Right lobe of liver (tissue), 6 donors: ENCODE results near the gene ZFP36L1. TPM values are rescaled to one million over a fixed set of nuclear protein-coding genes. Genes with fewer than 3 reads are reported as not detected.

ENCODE experiments used
- ATAC-seq, 4 donors: fragments of 200-7000 bp; cut with Tn5 transposase; one replicate each; pipeline ENCODE4 v1.9.1; 2020; ENCODE audit warnings: mild to moderate bottlenecking in 4 of 4, moderate library complexity in 4 of 4
- DNase-seq, 3 donors: peaks; one replicate each; pipeline ENCODE4 v3.0.0-alpha.2; 2020
- H3K27ac ChIP-seq, 3 donors: fragments of 200-600 bp; one replicate each; pipeline ENCODE4 v1.8.0; 2022
- H3K27me3 ChIP-seq, 2 donors: fragments of 200-600 bp; one replicate each; pipeline ENCODE4 v1.8.0; 2022
- H3K36me3 ChIP-seq, 4 donors: fragments of 200-600 bp; sonication (generic) in 1 of 4; one replicate each; pipeline versions ENCODE4 v1.5.1 to v1.8.0; 2017 to 2022; ENCODE audit warnings: control low read depth in 1 of 4
- H3K4me1 ChIP-seq, 4 donors: fragments of 200-600 bp; sonication (generic) in 1 of 4; one replicate each; pipeline versions ENCODE4 v1.5.1 to v1.8.0; 2017 to 2022; ENCODE audit warnings: control low read depth in 1 of 4
- H3K4me3 ChIP-seq, 3 donors: fragments of 200-600 bp; one replicate each; pipeline ENCODE4 v1.8.0; 2022
- H3K9me3 ChIP-seq, 4 donors: fragments of 200-600 bp; sonication (generic) in 1 of 4; one replicate each; pipeline versions ENCODE4 v1.5.1 to v1.8.0; 2017 to 2022; ENCODE audit warnings: control low read depth in 1 of 4
- CTCF ChIP-seq, 4 donors: fragments of 200-600 bp in 3 of 4; fragments of 450-650 bp in 1 of 4; IDR thresholded peaks; one replicate each; pipeline versions ENCODE4 v1.5.1 to v1.8.0; 2016 to 2022; ENCODE audit warnings: antibody characterized with exemption in 4 of 4, mild to moderate bottlenecking in 2 of 4
- POLR2A ChIP-seq: fragments of 450-650 bp; IDR thresholded peaks from one replicate; pipeline ENCODE4 v1.6.1; 2017; ENCODE audit warnings: antibody characterized with exemption, mild to moderate bottlenecking
- WGBS: methylation state at CpG from one replicate; pipeline ENCODE4 v1.1.6; 2018; ENCODE audit warnings: low coverage, low lambda C conversion rate; ENCODE audit not compliant: insufficient coverage; ENCODE audit errors: missing lambda C conversion rate; 5-methylcytosine and 5-hydroxymethylcytosine counted together
- intact Hi-C, 2 donors: fragments of 100-400 bp; cut with DNase I; formaldehyde crosslinking; loops; one replicate each; pipeline versions ENCODE4 v1.11.2 to v1.14.1; 2022
- total RNA-seq, 6 experiments: library from RNA; depleted of rRNA in 2 of 6; stranded (reverse); fragments of >200 nt in 2 of 6; fragmentation: NEBNext Ultra II Directional in 3 of 6; extraction: Animal tissue kit (Norgen Biotek cat#: 25700) in 3 of 6; gene quantifications; one replicate each; pipeline versions ENCODE4 v1.1.0 to v1.2.4, GENCODE V29; 2016 to 2023
- donor health status: DM: no; HTN: yes; CAD: no.
- donor health status: DM: no; HTN: no; CAD: no.
- donor health status: DM: no; HTN: no; CAD: no.
- donor health status: DM: no; HTN: yes; CAD: no.
- donor health status: DM: no; HTN: yes; CAD: no.

Gene ZFP36L1
- total RNA-seq, 6 experiments from 2014 or later: 109 to 298 (median 218) TPM

- Histone ChIP-seq H3K9me3 (no peaks in the 10 kb centered on the region), H3K36me3 (no peaks in the 10 kb centered on the region), H3K27me3 (no peaks in the 10 kb centered on the region), H3K27ac (no peak overlapping the region), H3K4me1 (no peaks in the 10 kb centered on the region), H3K4me3 (no peak overlapping the region)
- TF ChIP-seq CTCF (IDR thresholded peaks at IDR 0.05) (no peak), POLR2A (no peak)
- DNase-seq (no peak), ATAC-seq (no peak)
- 94% methylated on average over 9 of the region's 10 CpGs for WGBS
- intact Hi-C loops: no loop called here
Observed at GRCh38 chr14:68748260-68748659, 44.6 kb downstream of the ZFP36L1 start.

GRCh38 chr14:68747393-68747792 is 45.5 kb downstream of the ZFP36L1 start:
- WGBS: 100% methylated on average over 3 of the region's 5 CpGs
- intact Hi-C loops: no loop called here
- no peak overlapping the region for H3K4me3 ChIP-seq
- H3K27ac ChIP-seq: no peak overlapping the region
- H3K9me3 ChIP-seq: no peaks in the 10 kb centered on the region
- no peaks in the 10 kb centered on the region for H3K4me1 ChIP-seq
- TF ChIP-seq CTCF (IDR thresholded peaks at IDR 0.05): no peak
- TF ChIP-seq POLR2A: no peak
- no peak for ATAC-seq
- DNase-seq: no peak
- no peaks in the 10 kb centered on the region for H3K36me3 ChIP-seq
- H3K27me3 ChIP-seq: no peaks in the 10 kb centered on the region

- no peaks in the 10 kb centered on the region for H3K36me3 ChIP-seq
- ATAC-seq: no peak
- TF ChIP-seq POLR2A: no peak
- no peak for TF ChIP-seq CTCF (IDR thresholded peaks at IDR 0.05)
- WGBS: 74% methylated on average over 11 of the region's 12 CpGs
- H3K27ac ChIP-seq: no peak overlapping the region
- intact Hi-C loops: no loop called here
- H3K4me3 ChIP-seq: no peak overlapping the region
- no peaks in the 10 kb centered on the region for H3K27me3 ChIP-seq
- no peak for DNase-seq
- H3K9me3 ChIP-seq: no peaks in the 10 kb centered on the region
- no peaks in the 10 kb centered on the region for H3K4me1 ChIP-seq
Observed at GRCh38 chr14:68744613-68745012, 48.3 kb downstream of the ZFP36L1 start.

- ATAC-seq (peak; percentile 36 to 72 (median 54)), DNase-seq (no peak)
- Histone ChIP-seq H3K4me3 (no peak overlapping the region), H3K36me3 (no peaks in the 10 kb centered on the region), H3K4me1 (no peaks in the 10 kb centered on the region), H3K27me3 (no peaks in the 10 kb centered on the region), H3K27ac (no peak overlapping the region), H3K9me3 (no peaks in the 10 kb centered on the region)
- intact Hi-C loops: no loop called here
- no peak for TF ChIP-seq CTCF (IDR thresholded peaks at IDR 0.05)
- no peak for TF ChIP-seq POLR2A
- 70% methylated on average over 4 of the region's 6 CpGs for WGBS
Observed at GRCh38 chr14:68741839-68742470, 50.9 kb downstream of the ZFP36L1 start.

- no peaks in the 10 kb centered on the region for H3K4me1 ChIP-seq
- intact Hi-C loops: no loop called here
Observed at GRCh38 chr14:68741477-68741791, 51.4 kb downstream of the ZFP36L1 start.

More at GRCh38 chr14:68741477-68741791, 51.4 kb downstream of the ZFP36L1 start:
- Histone ChIP-seq H3K36me3 (no peaks in the 10 kb centered on the region), H3K4me3 (no peak overlapping the region), H3K9me3 (no peaks in the 10 kb centered on the region), H3K27me3 (no peaks in the 10 kb centered on the region), H3K27ac (no peak overlapping the region)
- no peak for DNase-seq
- TF ChIP-seq CTCF (IDR thresholded peaks at IDR 0.05): no peak
- no peak for TF ChIP-seq POLR2A
- ATAC-seq: no peak
